ENCODE measurements around the gene PIH1D2. TPM values are rescaled to one million over a fixed set of nuclear protein-coding genes. Genes with fewer than 3 reads are reported as not detected.
A peak's percentile ranks its signal among the peaks of the same experiment; 100 is the strongest.
"Not testable (repeated sequence)": the region's sequence is repeated elsewhere in the genome, so short reads cannot be mapped to it uniquely, and the experiment has no call there.

PIH1D2 gene
- total and polyA plus RNA-seq, 8 donors, result 0.69 to 1.5 (median 1.1) TPM

- Histone ChIP-seq H3K36me3 (peaks cover 0 to 14% (median 3%) of the 10 kb centered on the region in 3 donors), H3K4me1 (peaks cover 0 to 3% (median 0%) of the 10 kb centered on the region in 3 donors), H3K4me3 (no peak overlapping the region), H3K27ac (no peak overlapping the region), H3K9me3 (no peaks in the 10 kb centered on the region), H3K27me3 (no peaks in the 10 kb centered on the region)
- ATAC-seq, result no peak
- intact Hi-C loops (cut with DNase I), result no loop called here
- FAIRE-seq, result no peak
- DNase-seq, result no peak
- TF ChIP-seq CTCF (IDR thresholded peaks at IDR 0.05), result no peak
- WGBS, 2 donors, result 94 to 100% methylated on average over 2 of the region's 2 CpGs
Observed at GRCh38 chr11:112029460-112029859, 44.4 kb downstream of the PIH1D2 start.

GRCh38 chr11:112026784-112027410 is 46.9 kb downstream of the PIH1D2 start:
- DNase-seq; intact Hi-C loops (cut with DNase I): not testable (repeated sequence)

GRCh38 chr11:112025707-112026106 is 48.1 kb downstream of the PIH1D2 start:
- Histone ChIP-seq H3K27ac (peak overlapping the region; percentile 72 to 93 (median 84)), H3K36me3 (peaks cover 0 to 14% (median 3%) of the 10 kb centered on the region in 3 donors), H3K9me3 (no peaks in the 10 kb centered on the region), H3K4me3 (peak overlapping the region; percentile 80 to 97 (median 88)), H3K27me3 (no peaks in the 10 kb centered on the region), H3K4me1 (peaks cover 0 to 5% (median 0%) of the 10 kb centered on the region in 3 donors)
- no peak for TF ChIP-seq CTCF (IDR thresholded peaks at IDR 0.05)
- ATAC-seq, result peak; percentile 3 to 21 (median 10)
- 0% methylated on average over 8 of the region's 8 CpGs for WGBS, 2 donors
- intact Hi-C loops (cut with DNase I), result no loop called here
- no peak for FAIRE-seq
- DNase-seq, result no peak

More at GRCh38 chr11:112026784-112027410, 46.9 kb downstream of the PIH1D2 start:
- not testable (repeated sequence) for H3K27ac ChIP-seq, ATAC-seq, H3K4me3 ChIP-seq, H3K9me3 ChIP-seq, H3K27me3 ChIP-seq, FAIRE-seq, H3K4me1 ChIP-seq
- 93 to 96% methylated on average over 21 to 40 of the region's 49 CpGs for WGBS, 2 donors
- H3K36me3 ChIP-seq, result peaks cover 0 to 14% (median 3%) of the 10 kb centered on the region in 3 donors

- WGBS, 2 donors, result 0 to 1% methylated on average over 70 to 71 of the region's 71 CpGs
- intact Hi-C loops (cut with DNase I), result no loop called here
Observed at GRCh38 chr11:112024773-112025678, 48.8 kb downstream of the PIH1D2 start, which contains the start of gene DLAT. TSS of gene DLAT (plus strand) at chr11:112025408. CDS start at chr11:112025473, 65 bp downstream.

More at GRCh38 chr11:112024773-112025678, 48.8 kb downstream of the PIH1D2 start, which contains the start of gene DLAT:
- FAIRE-seq (no peak), ATAC-seq (peak; percentile 92 to 95 (median 94)), DNase-seq (peak; percentile 80 to 91 (median 85))
- Histone ChIP-seq H3K27ac (peak within 1 kb of the TSS; percentile 72 to 93 (median 84)), H3K9me3 (no peaks in the 10 kb centered on the region), H3K36me3 (peaks cover 0 to 11% (median 3%) of the 10 kb centered on the region in 3 donors), H3K4me1 (peaks cover 0 to 5% (median 0%) of the 10 kb centered on the region in 3 donors), H3K4me3 (peak within 1 kb of the TSS; percentile 80 to 97 (median 88)), H3K27me3 (no peaks in the 10 kb centered on the region)
- TF ChIP-seq CTCF (IDR thresholded peaks at IDR 0.05), result no peak

Measured in pancreas (tissue), 10 donors.